ENCODE measurements around the gene NRG3. TPM values are rescaled to one million over a fixed set of nuclear protein-coding genes. Genes with fewer than 3 reads are reported as not detected.

Gene NRG3
- total and polyA plus RNA-seq, 2 donors (not counting 1 experiment from before 2014, with no cell fraction given): 0.06 TPM; not detected in 1

GRCh38 chr10:82176587-82176986, 301.6 kb downstream of the NRG3 start:
- Mint-ChIP-seq H3K27ac (no peak overlapping the region), H3K9me3 (ENCODE audit: insufficient read depth) (no peaks in the 10 kb centered on the region), H3K4me3 (no peak overlapping the region), H3K27me3 (no peaks in the 10 kb centered on the region), H3K4me1 (no peaks in the 10 kb centered on the region)
- Histone ChIP-seq H4K20me1 (ENCODE audit: control insufficient read depth, insufficient read depth, low read length, poor library complexity, severe bottlenecking) (no peaks in the 10 kb centered on the region), H3K4me3 (ENCODE audit: control extremely low read depth in 1 of 5, extremely low read depth in 1 of 5, insufficient read depth in 1 of 5, low read depth in 2 of 5, low read length in 4 of 5) (no peak overlapping the region), H3K4me1 (ENCODE audit: control insufficient read depth in 2 of 2, insufficient read depth in 2 of 2, low read length in 2 of 2) (no peaks in the 10 kb centered on the region), H3K27ac (ENCODE audit: low read length in 2 of 2) (no peak overlapping the region), H3K4me2 (replicated peaks; ENCODE audit: low read depth, low read length, poor library complexity, severe bottlenecking) (no peak overlapping the region), H3K9ac (ENCODE audit: low read length) (no peak overlapping the region), H3K27me3 (replicated peaks in 1 of 4; ENCODE audit: control extremely low read depth in 1 of 4, control insufficient read depth in 3 of 4, insufficient read depth in 4 of 4, low read length in 3 of 4) (no peaks in the 10 kb centered on the region), H3K79me2 (ENCODE audit: control insufficient read depth, insufficient read depth, low read length) (no peaks in the 10 kb centered on the region), H3K36me3 (replicated peaks in 1 of 2; ENCODE audit: control extremely low read depth in 1 of 2, control insufficient read depth in 1 of 2, extremely low read depth in 1 of 2, insufficient read depth in 2 of 2, low read length in 1 of 2) (no peaks in the 10 kb centered on the region), H2AFZ (ENCODE audit: insufficient read depth, low read depth, low read length, poor library complexity, severe bottlenecking) (no peak overlapping the region), H3K9me3 (ENCODE audit: control extremely low read depth in 1 of 3, control insufficient read depth in 2 of 3, insufficient read depth in 1 of 3, low read length in 2 of 3) (no peaks in the 10 kb centered on the region)
- ChIA-PET CTCF (no interaction called here), POLR2A (no interaction called here)
- TF ChIP-seq CTCF (IDR thresholded peaks at IDR 0.05): no peak
- intact Hi-C loops (cut with micrococcal nuclease): no loop called here
- 75% methylated on average over 1 of the region's 3 CpGs for WGBS (ENCODE audit: insufficient coverage)
- DNase-seq (no peak), ATAC-seq (ENCODE audit: low read depth) (no peak)

DNA sequence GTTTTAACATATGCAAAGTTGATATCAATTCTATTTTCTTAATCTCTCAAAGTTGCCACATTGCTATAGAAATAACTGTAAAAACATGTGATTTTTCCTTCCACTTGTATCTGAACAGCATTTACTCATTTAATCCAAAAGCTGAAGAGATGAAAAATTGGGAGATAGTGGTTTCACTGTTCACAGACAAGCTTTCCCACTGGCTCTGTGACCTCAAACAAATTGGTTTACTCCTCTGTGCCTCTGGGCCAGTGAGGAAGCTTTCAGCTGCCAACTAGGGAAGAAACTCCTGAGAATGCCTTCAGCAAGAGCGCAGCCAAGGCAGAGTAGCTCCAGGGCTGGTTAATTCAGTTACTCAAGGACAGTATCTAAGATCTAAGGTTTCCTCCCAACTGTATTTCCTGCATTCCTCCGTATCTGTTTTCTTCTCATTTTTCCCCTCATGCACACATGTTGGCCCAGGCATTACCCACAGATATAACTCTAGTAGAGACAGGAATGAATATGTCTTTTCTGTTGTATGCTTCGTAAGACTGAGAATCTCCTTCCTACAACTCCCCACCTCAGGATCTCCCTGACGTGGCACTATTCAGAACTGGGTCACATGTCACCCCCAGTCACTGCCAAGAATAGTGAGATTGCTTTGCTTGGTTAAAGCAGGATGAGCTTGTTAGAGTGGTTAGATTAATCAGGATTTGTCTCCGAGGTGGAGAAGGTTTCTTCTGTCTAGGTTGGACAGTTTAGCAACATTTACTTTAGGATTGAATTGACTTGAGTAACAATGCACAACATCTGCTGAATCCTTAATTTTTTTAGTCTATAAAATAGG, 315.7 kb downstream of the NRG3 start:
- H3K9me3 Mint-ChIP-seq (ENCODE audit: insufficient read depth): no peaks in the 10 kb centered on the region
- ChIA-PET POLR2A (no interaction called here), CTCF (no interaction called here)
- ATAC-seq (ENCODE audit: low read depth) (no peak), DNase-seq (no peak)
- Histone ChIP-seq H3K27ac (ENCODE audit: low read length in 2 of 2) (no peak overlapping the region), H3K36me3 (replicated peaks in 1 of 2; ENCODE audit: control extremely low read depth in 1 of 2, control insufficient read depth in 1 of 2, extremely low read depth in 1 of 2, insufficient read depth in 2 of 2, low read length in 1 of 2) (no peaks in the 10 kb centered on the region), H3K4me1 (ENCODE audit: control insufficient read depth in 2 of 2, insufficient read depth in 2 of 2, low read length in 2 of 2) (no peaks in the 10 kb centered on the region), H4K20me1 (ENCODE audit: control insufficient read depth, insufficient read depth, low read length, poor library complexity, severe bottlenecking) (no peaks in the 10 kb centered on the region), H3K4me3 (ENCODE audit: control extremely low read depth in 1 of 5, extremely low read depth in 1 of 5, insufficient read depth in 1 of 5, low read depth in 2 of 5, low read length in 4 of 5) (no peak overlapping the region), H3K9ac (ENCODE audit: low read length) (no peak overlapping the region), H3K9me3 (ENCODE audit: control extremely low read depth in 1 of 3, control insufficient read depth in 2 of 3, insufficient read depth in 1 of 3, low read length in 2 of 3) (no peaks in the 10 kb centered on the region), H3K4me2 (replicated peaks; ENCODE audit: low read depth, low read length, poor library complexity, severe bottlenecking) (no peak overlapping the region), H3K27me3 (replicated peaks in 1 of 4; ENCODE audit: control extremely low read depth in 1 of 4, control insufficient read depth in 3 of 4, insufficient read depth in 4 of 4, low read length in 3 of 4) (no peaks in the 10 kb centered on the region), H2AFZ (ENCODE audit: insufficient read depth, low read depth, low read length, poor library complexity, severe bottlenecking) (no peak overlapping the region), H3K79me2 (ENCODE audit: control insufficient read depth, insufficient read depth, low read length) (no peaks in the 10 kb centered on the region)
- H3K4me1 Mint-ChIP-seq: no peaks in the 10 kb centered on the region
- TF ChIP-seq EZH2 (IDR thresholded peaks at IDR 0.05; ENCODE audit: borderline replicate concordance, insufficient read depth, low read depth, low read length, poor library complexity, severe bottlenecking): no peak
- TF ChIP-seq CTCF (IDR thresholded peaks at IDR 0.05): no peak
- intact Hi-C loops (cut with micrococcal nuclease): no loop called here
- no peak overlapping the region for H3K4me3 Mint-ChIP-seq
- WGBS (ENCODE audit: insufficient coverage): 63% methylated on average over 2 of the region's 5 CpGs
- no peaks in the 10 kb centered on the region for H3K27me3 Mint-ChIP-seq
- H3K27ac Mint-ChIP-seq: no peak overlapping the region
